A549 (cell line): Measurements from ENCODE around the gene THBD. TPM values are rescaled to one million over a fixed set of nuclear protein-coding genes. Genes with fewer than 3 reads are reported as not detected.

Experiments
- ATAC-seq, 2 experiments: fragments of 200-7000 bp in 1 of 2; fragments of >200 bp in 1 of 2; cut with Nextera tagmentation in 1 of 2; cut with Tn5 transposase in 1 of 2; 3 replicates each; pipeline versions ENCODE4 v1.8.0 to v1.9.1; 2018 to 2020; ENCODE audit warnings: mild to moderate bottlenecking in 1 of 2, moderate library complexity in 1 of 2
- CTCF ChIA-PET: fragments of 300-600 bp; sonication (Branson Sonifier 250); formaldehyde crosslinking; extraction: SDS; loops from one replicate; lab custom pipeline; 2021; ENCODE audit warnings: antibody characterized with exemption, inconsistent platforms; lab: Yijun Ruan, JAX
- POLR2A ChIA-PET: fragments of 350-600 bp; formaldehyde crosslinking; extraction: SDS; loops from one replicate; lab custom pipeline; 2021; ENCODE audit warnings: antibody characterized with exemption, inconsistent platforms; lab: Yijun Ruan, JAX
- DNase-seq, 2 experiments: peaks; one replicate each; pipeline versions ENCODE4 v3.0.0 to v3.0.0-alpha.2; 2011 to 2016; ENCODE audit warnings: low read depth in 1 of 2, low spot score in 1 of 2
- FAIRE-seq: peaks from 2 replicates; lab custom pipeline; 2011; peaks lifted over from hg19 to GRCh38; lab: Jason Lieb, UNC
- H3K27ac ChIP-seq, 2 experiments: fragments of >200 bp; sonication (Bioruptor Twin); formaldehyde crosslinking; 3 replicates each; pipeline ENCODE4 v1.5.1; 2016 to 2017
- H3K4me1 ChIP-seq: fragments of >200 bp; sonication (Bioruptor Twin); formaldehyde crosslinking; 3 replicates; pipeline ENCODE4 v1.6.1; 2016
- H3K4me2 ChIP-seq: fragments of >200 bp; sonication (Bioruptor Twin); formaldehyde crosslinking; 3 replicates; pipeline ENCODE4 v1.6.1; 2016
- H3K4me3 ChIP-seq: fragments of >200 bp; sonication (Bioruptor Twin); formaldehyde crosslinking; 3 replicates; pipeline ENCODE4 v1.5.1; 2016
- H3K9me3 ChIP-seq: fragments of >200 bp; sonication (Bioruptor Twin); formaldehyde crosslinking; 3 replicates; pipeline ENCODE4 v1.6.1; 2016
- CBX8 ChIP-seq: fragments of 200-600 bp; sonication (generic); IDR thresholded peaks from 2 replicates; pipeline ENCODE4 v1.6.1; 2016
- ESRRA ChIP-seq: fragments of 150-350 bp; IDR thresholded peaks from 2 replicates; pipeline ENCODE4 v1.6.1; 2014; ENCODE audit warnings: mild to moderate bottlenecking, low read length, borderline replicate concordance
- FOSL2 ChIP-seq, 2 experiments: fragments of 450-650 bp in 1 of 2; fragments of >200 bp in 1 of 2; sonication (Bioruptor Twin) in 1 of 2; formaldehyde crosslinking; IDR thresholded peaks; 2 replicates each; pipeline versions ENCODE4 v1.5.0 to v1.6.1; 2016 to 2020; ENCODE audit warnings: mild to moderate bottlenecking in 1 of 2, moderate library complexity in 1 of 2
- FOXS1 ChIP-seq: fragments of 250-450 bp; sonication (Bioruptor Pico); IDR thresholded peaks from 2 replicates; pipeline ENCODE4 v1.5.0; 2020; ENCODE audit warnings: mild to moderate bottlenecking, moderate library complexity
- HOXB13 ChIP-seq: fragments of 250-450 bp; sonication (Bioruptor Pico); IDR thresholded peaks from 2 replicates; pipeline ENCODE4 v1.5.0; 2020; ENCODE audit warnings: low read depth, mild to moderate bottlenecking, moderate library complexity
- HOXB5 ChIP-seq: fragments of 250-450 bp; sonication (Bioruptor Pico); IDR thresholded peaks from 2 replicates; pipeline ENCODE4 v1.5.0; 2020; ENCODE audit warnings: mild to moderate bottlenecking, moderate library complexity
- JUN ChIP-seq, 2 experiments: fragments of >200 bp; sonication (Bioruptor Twin); formaldehyde crosslinking; IDR thresholded peaks; 2 replicates in 1 of 2; 3 replicates in 1 of 2; pipeline ENCODE4 v1.6.1; 2016 to 2017
- KDM1A ChIP-seq: fragments of 200-600 bp; sonication (generic); IDR thresholded peaks from 2 replicates; pipeline ENCODE4 v1.6.1; 2016; ENCODE audit warnings: low read depth, mild to moderate bottlenecking
- KDM5A ChIP-seq: fragments of 200-600 bp; sonication (generic); IDR thresholded peaks from 2 replicates; pipeline ENCODE4 v1.6.1; 2016; ENCODE audit warnings: antibody characterized with exemption, mild to moderate bottlenecking
- MAZ ChIP-seq: fragments of 150-350 bp; IDR thresholded peaks from 2 replicates; pipeline ENCODE4 v1.6.1; 2014; ENCODE audit warnings: antibody characterized with exemption, low read depth, low read length, borderline replicate concordance
- NPAS2 ChIP-seq: fragments of 250-450 bp; sonication (Bioruptor Pico); IDR thresholded peaks from 2 replicates; pipeline ENCODE4 v1.8.0; 2022; ENCODE audit warnings: mild to moderate bottlenecking, moderate library complexity, borderline replicate concordance
- POLR2AphosphoS2 ChIP-seq: conservative IDR thresholded peaks from 2 replicates; pipeline ENCODE4 v1.6.1; 2012; ENCODE audit warnings: low read length, improper control_type of control experiment, inconsistent platforms
- RAD21 ChIP-seq, 2 experiments: fragments of >200 bp in 1 of 2; sonication (Bioruptor Twin) in 1 of 2; formaldehyde crosslinking in 1 of 2; IDR thresholded peaks in 1 of 2; conservative IDR thresholded peaks in 1 of 2; 2 replicates in 1 of 2; 3 replicates in 1 of 2; pipeline ENCODE4 v1.6.1; 2012 to 2018; ENCODE audit warnings: inconsistent platforms in 1 of 2
- RCOR1 ChIP-seq: fragments of 150-350 bp; IDR thresholded peaks from 2 replicates; pipeline ENCODE4 v1.6.1; 2014; ENCODE audit warnings: antibody characterized with exemption, low read length, low read depth
- SMC3 ChIP-seq: fragments of >200 bp; sonication (Bioruptor Twin); formaldehyde crosslinking; IDR thresholded peaks from 3 replicates; pipeline ENCODE4 v1.6.1; 2018; ENCODE audit warnings: inconsistent platforms
- TFCP2L1 ChIP-seq: fragments of 250-450 bp; sonication (Bioruptor Pico); IDR thresholded peaks from 2 replicates; pipeline ENCODE4 v1.5.0; 2021; ENCODE audit warnings: mild to moderate bottlenecking
- TP53 ChIP-seq: fragments of 250-450 bp; sonication (Bioruptor Pico); IDR thresholded peaks from 2 replicates; pipeline ENCODE4 v1.5.0; 2021; ENCODE audit warnings: mild to moderate bottlenecking, moderate library complexity
- ZFP36 ChIP-seq: fragments of 450-650 bp; IDR thresholded peaks from 2 replicates; pipeline ENCODE4 v1.6.1; 2014; ENCODE audit warnings: borderline replicate concordance; ENCODE audit not compliant: partially characterized antibody
- WGBS: methylation state at CpG from one replicate; pipeline ENCODE4 v1.1.6; 2017; ENCODE audit errors: missing lambda C conversion rate; 5-methylcytosine and 5-hydroxymethylcytosine counted together
- polyA plus RNA-seq, 4 experiments: library from polyadenylated mRNA; depleted of rRNA in 3 of 4; stranded (reverse); fragments of >200 nt; fragmentation: RNase III in 1 of 4; extraction: RNeasy Plus Mini Kit Qiagen cat#74134 plus additional on column Dnase treatment in 1 of 4; gene quantifications; 2 replicates in 3 of 4; 3 replicates in 1 of 4; pipeline ENCODE4 v1.2.3, GENCODE V29; 2011 to 2017
- TF ChIP-seq, protein P1 (sequence below): IDR thresholded peaks from 2 replicates; pipeline ENCODE4 v1.6.1; 2012; ENCODE audit warnings: low read depth, borderline replicate concordance
- TF ChIP-seq, protein P2 (sequence below): fragments of 150-350 bp; IDR thresholded peaks from 2 replicates; pipeline ENCODE4 v1.6.1; 2014; ENCODE audit warnings: low read depth, mild to moderate bottlenecking, low read length
- TF ChIP-seq, protein P3 (sequence below): IDR thresholded peaks from 2 replicates; pipeline ENCODE4 v1.6.1; 2012
- TF ChIP-seq, protein P4 (sequence below): fragments of 250-450 bp; sonication (Bioruptor Pico); IDR thresholded peaks from 2 replicates; pipeline ENCODE4 v1.5.0; 2021; ENCODE audit warnings: mild to moderate bottlenecking, moderate library complexity, borderline replicate concordance
- TF ChIP-seq, protein P5 (sequence below): fragments of >200 bp; sonication (Bioruptor Twin); formaldehyde crosslinking; IDR thresholded peaks from 3 replicates; pipeline ENCODE4 v1.5.1; 2016

The THBD gene
- polyA plus RNA-seq, 2 of the 4 experiments (the other 2 are of a cell fraction): 25.8 to 29.6 TPM

DNA sequence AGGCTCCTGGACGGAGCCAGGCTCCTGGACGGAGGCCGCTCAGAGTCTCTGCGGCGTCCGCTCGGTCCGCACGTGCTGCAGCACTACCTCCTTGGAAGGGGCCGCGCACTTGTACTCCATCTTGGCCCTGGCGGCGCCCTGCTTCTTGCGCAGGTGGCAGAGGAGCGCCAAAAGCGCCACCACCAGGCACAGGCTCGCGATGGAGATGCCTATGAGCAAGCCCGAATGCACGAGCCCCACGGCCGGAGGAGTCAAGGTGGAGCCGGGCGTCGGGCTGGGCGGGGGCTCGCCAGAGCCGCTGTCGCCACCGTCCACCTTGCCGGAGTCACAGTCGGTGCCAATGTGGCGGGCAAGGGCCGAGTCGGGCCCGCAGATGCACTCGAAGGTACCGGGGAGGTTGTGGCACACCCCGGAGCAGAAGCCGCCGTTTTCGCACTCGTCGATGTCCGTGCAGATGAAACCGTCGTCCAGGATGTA lies 1.7 kb downstream of the THBD start:
- WGBS: 53% methylated on average over 29 of the region's 47 CpGs
- POLR2A ChIA-PET: interaction anchor here (4.2 to 4.6 kb wide), 2 partner anchors 303 to 356 kb away, joined by 24 to 31 read pairs; partner anchors contain the start of gene NXT1

DNA sequence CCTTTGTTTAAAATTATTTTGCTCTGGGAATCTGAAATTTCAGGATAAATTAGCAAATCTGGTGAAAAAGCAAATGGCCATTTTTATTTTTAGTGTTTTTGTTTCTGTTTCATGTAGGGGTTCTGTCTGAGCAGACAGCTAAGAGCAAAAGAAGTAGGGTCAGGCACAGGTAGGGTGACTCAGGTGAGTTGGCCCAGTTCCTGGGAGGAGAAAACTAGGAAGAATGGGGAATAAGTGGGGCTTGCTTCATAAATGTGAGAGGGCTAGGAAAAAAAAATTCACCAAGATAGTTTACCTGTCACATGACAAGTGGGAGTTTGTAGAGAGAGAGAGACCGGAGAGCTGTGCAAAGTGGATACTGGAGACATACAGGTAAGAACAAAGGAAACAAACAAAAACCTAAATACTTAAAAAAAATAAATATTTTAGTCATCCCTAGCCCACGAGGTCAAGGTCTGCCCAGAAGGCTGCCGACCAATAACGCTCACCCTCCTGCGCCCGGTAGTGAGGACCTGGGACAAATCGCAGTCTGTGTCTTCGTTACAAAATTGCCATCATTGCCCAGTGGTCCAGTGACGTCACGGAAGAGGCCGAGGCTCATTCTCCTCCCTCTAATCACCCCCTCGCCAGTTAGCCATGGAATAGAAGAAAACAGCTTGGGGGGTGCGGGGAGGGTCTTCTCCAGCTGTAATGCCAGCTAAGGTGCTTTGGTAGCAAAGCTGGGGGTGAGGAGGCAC lies 2.3 kb downstream of the THBD start:
- Histone ChIP-seq H3K4me2 (peak overlapping the region; percentile 79), H3K4me3 (peak overlapping the region; percentile 72), H3K27ac (peak overlapping the region; percentile 93 to 95), H3K4me1 (peaks cover 45% of the 10 kb centered on the region)
- ATAC-seq: no peak
- no peak for FAIRE-seq
- DNase-seq: no peak
- TF ChIP-seq, protein P1, sequence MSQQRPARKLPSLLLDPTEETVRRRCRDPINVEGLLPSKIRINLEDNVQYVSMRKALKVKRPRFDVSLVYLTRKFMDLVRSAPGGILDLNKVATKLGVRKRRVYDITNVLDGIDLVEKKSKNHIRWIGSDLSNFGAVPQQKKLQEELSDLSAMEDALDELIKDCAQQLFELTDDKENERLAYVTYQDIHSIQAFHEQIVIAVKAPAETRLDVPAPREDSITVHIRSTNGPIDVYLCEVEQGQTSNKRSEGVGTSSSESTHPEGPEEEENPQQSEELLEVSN: no peak
- TF ChIP-seq, protein P2, sequence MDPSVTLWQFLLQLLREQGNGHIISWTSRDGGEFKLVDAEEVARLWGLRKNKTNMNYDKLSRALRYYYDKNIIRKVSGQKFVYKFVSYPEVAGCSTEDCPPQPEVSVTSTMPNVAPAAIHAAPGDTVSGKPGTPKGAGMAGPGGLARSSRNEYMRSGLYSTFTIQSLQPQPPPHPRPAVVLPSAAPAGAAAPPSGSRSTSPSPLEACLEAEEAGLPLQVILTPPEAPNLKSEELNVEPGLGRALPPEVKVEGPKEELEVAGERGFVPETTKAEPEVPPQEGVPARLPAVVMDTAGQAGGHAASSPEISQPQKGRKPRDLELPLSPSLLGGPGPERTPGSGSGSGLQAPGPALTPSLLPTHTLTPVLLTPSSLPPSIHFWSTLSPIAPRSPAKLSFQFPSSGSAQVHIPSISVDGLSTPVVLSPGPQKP: no peak
- TF ChIP-seq HOXB13 (CRISPR knock-in tag) (no peak), ESRRA (no peak), CBX8 (no peak), HOXB5 (no peak), TFCP2L1 (CRISPR knock-in tag) (no peak), KDM5A (no peak), FOSL2 (IDR thresholded peaks at IDR 0.05) (no peak), FOSL2 (CRISPR knock-in tag; IDR thresholded peaks at IDR 0.05) (no peak), POLR2AphosphoS2 (no peak), ZFP36 (no peak), KDM1A (no peak), NPAS2 (CRISPR knock-in tag) (no peak), FOXS1 (CRISPR knock-in tag) (no peak), MAZ (no peak)
- TF ChIP-seq, protein P3, sequence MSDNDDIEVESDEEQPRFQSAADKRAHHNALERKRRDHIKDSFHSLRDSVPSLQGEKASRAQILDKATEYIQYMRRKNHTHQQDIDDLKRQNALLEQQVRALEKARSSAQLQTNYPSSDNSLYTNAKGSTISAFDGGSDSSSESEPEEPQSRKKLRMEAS: no peak
- TF ChIP-seq, protein P4, sequence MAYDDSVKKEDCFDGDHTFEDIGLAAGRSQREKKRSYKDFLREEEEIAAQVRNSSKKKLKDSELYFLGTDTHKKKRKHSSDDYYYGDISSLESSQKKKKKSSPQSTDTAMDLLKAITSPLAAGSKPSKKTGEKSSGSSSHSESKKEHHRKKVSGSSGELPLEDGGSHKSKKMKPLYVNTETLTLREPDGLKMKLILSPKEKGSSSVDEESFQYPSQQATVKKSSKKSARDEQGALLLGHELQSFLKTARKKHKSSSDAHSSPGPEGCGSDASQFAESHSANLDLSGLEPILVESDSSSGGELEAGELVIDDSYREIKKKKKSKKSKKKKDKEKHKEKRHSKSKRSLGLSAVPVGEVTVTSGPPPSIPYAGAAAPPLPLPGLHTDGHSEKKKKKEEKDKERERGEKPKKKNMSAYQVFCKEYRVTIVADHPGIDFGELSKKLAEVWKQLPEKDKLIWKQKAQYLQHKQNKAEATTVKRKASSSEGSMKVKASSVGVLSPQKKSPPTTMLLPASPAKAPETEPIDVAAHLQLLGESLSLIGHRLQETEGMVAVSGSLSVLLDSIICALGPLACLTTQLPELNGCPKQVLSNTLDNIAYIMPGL (CRISPR knock-in tag): no peak
- TF ChIP-seq, all 56 proteins: peak for 0
- ChIA-PET POLR2A (interaction anchor here (1.3 to 4.6 kb wide), 5 partner anchors 84 to 356 kb away, joined by 3 to 31 read pairs (median 7); partner anchors contain the start of gene NXT1), CTCF (interaction anchor here (1.0 to 11.1 kb wide), 11 partner anchors 9 to 355 kb away, joined by 3 to 190 read pairs (median 6); partner anchors contain the start of gene SSTR4)
- 68% methylated on average over 13 of the region's 13 CpGs for WGBS
- H3K9me3 ChIP-seq: no peaks in the 10 kb centered on the region

More for the DNA sequence above, 1.7 kb downstream of the THBD start:
- FAIRE-seq (no peak), ATAC-seq (peak in 1 of 2 experiments; percentile 6; a peak in 3 of 6 replicates)
- TF ChIP-seq TP53 (CRISPR knock-in tag) (no peak), RCOR1 (no peak), JUN (IDR thresholded peaks at IDR 0.05) (peak in 1 of 2 experiments; percentile 3; a peak in 2 of 5 replicates), SMC3 (peak; percentile 58), RAD21 (conservative IDR thresholded peaks at IDR 0.05 in 1 of 2, IDR thresholded peaks at IDR 0.05 in 1 of 2) (peak; percentile 47 to 63)
- TF ChIP-seq, protein P3: peak; percentile 65
- TF ChIP-seq, protein P5, sequence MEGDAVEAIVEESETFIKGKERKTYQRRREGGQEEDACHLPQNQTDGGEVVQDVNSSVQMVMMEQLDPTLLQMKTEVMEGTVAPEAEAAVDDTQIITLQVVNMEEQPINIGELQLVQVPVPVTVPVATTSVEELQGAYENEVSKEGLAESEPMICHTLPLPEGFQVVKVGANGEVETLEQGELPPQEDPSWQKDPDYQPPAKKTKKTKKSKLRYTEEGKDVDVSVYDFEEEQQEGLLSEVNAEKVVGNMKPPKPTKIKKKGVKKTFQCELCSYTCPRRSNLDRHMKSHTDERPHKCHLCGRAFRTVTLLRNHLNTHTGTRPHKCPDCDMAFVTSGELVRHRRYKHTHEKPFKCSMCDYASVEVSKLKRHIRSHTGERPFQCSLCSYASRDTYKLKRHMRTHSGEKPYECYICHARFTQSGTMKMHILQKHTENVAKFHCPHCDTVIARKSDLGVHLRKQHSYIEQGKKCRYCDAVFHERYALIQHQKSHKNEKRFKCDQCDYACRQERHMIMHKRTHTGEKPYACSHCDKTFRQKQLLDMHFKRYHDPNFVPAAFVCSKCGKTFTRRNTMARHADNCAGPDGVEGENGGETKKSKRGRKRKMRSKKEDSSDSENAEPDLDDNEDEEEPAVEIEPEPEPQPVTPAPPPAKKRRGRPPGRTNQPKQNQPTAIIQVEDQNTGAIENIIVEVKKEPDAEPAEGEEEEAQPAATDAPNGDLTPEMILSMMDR: peak; percentile 22; the same call in 1 of the 3 replicates
- TF ChIP-seq, all 56 proteins: peak for 5
- Histone ChIP-seq H3K27ac (peak overlapping the region; percentile 93 to 95), H3K9me3 (no peaks in the 10 kb centered on the region), H3K4me1 (peaks cover 45% of the 10 kb centered on the region), H3K4me2 (peak overlapping the region; percentile 79), H3K4me3 (peak overlapping the region; percentile 72)
- CTCF ChIA-PET: interaction anchor here (0.7 to 11.1 kb wide), 18 partner anchors 9 to 355 kb away, joined by 3 to 190 read pairs (median 5); partner anchors contain the start of gene SSTR4
- peak in 1 of 2 experiments; percentile 71 for DNase-seq
